Measurements from ENCODE around the gene MDGA2.

MDGA2 gene

DNA sequence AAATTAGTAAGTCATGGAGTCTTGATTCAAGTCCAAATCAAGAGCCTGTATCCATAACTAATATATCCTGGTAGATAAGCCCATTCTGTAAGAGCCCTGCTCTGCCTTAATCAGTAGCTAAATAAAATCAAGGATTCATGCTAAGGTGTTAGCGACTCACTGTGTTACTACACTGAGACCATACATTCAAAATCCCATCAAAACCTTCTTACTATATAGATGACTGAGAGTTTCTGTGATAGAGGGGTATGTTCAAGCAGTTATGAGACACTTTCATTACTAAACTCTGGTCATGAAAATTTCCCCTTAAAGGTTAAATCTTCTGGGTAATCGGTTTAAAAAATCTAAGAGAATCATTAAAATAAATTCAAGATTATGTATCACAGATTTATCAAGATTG is 78.5 kb downstream of the MDGA2 start:
- no peaks in the 10 kb centered on the region for H3K27me3 ChIP-seq
- H3K4me1 ChIP-seq: no peaks in the 10 kb centered on the region
- no peaks in the 10 kb centered on the region for H3K36me3 ChIP-seq
- no peaks in the 10 kb centered on the region for H3K9me3 ChIP-seq
- TF ChIP-seq CTCF (IDR thresholded peaks at IDR 0.05; ENCODE audit: low read depth, low read length): no peak
- DNase-seq: no peak
- no peak overlapping the region for H3K4me3 ChIP-seq (ENCODE audit: low read depth, low read length)

DNA sequence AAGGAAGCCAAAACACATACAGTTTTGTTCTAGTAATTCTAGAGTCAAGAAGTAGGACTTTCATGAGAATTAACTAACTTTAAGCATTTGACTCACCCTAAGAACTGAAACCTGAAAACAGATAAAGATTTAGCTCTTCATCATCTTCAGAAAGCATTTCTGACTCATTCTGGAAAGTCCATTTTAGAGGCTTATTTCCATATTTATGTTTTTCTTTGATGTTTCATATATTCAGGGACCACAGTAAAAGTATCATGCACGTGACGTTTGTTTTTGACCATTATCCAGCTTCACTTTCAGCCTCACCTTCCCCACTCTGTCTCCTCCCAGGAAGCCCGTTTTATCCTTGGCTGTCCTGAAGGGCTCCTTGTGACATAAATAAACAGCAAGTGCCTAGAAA is 79.2 kb downstream of the MDGA2 start:
- no peaks in the 10 kb centered on the region for H3K27me3 ChIP-seq
- H3K9me3 ChIP-seq: no peaks in the 10 kb centered on the region
- H3K36me3 ChIP-seq: no peaks in the 10 kb centered on the region
- no peaks in the 10 kb centered on the region for H3K4me1 ChIP-seq
- DNase-seq: no peak
- no peak overlapping the region for H3K4me3 ChIP-seq (ENCODE audit: low read depth, low read length)
- TF ChIP-seq CTCF (IDR thresholded peaks at IDR 0.05; ENCODE audit: low read depth, low read length): no peak

DNA sequence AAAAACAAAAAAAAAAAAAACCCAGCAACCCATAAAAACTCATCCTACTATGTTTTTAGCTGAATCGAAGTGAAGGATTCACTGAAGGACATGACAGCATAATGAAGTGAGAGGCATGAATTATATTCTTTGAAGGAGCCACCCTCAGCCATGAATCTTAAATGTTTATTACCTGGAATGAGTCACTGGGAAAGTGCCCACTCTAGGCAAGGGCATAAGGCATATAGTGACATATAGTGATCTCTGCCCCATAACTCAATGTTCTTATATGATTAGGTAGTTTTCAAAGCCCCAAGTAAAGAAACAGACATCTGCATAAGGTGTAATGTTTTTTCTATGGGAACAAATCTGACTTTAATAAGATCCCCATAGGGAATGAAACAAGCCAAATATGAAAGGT is 79.9 kb downstream of the MDGA2 start:
- Histone ChIP-seq H3K4me1 (no peaks in the 10 kb centered on the region), H3K27me3 (no peaks in the 10 kb centered on the region), H3K9me3 (no peaks in the 10 kb centered on the region), H3K4me3 (ENCODE audit: low read depth, low read length) (no peak overlapping the region), H3K36me3 (no peaks in the 10 kb centered on the region)
- TF ChIP-seq CTCF (IDR thresholded peaks at IDR 0.05; ENCODE audit: low read depth, low read length): no peak
- DNase-seq: no peak

GRCh38 chr14:47590767-47591495 is 84.5 kb downstream of the MDGA2 start:
- H3K9me3 ChIP-seq: no peaks in the 10 kb centered on the region
- H3K27me3 ChIP-seq: no peaks in the 10 kb centered on the region
- H3K36me3 ChIP-seq: no peaks in the 10 kb centered on the region
- no peaks in the 10 kb centered on the region for H3K4me1 ChIP-seq
- no peak for TF ChIP-seq CTCF (IDR thresholded peaks at IDR 0.05; ENCODE audit: low read depth, low read length)
- no peak overlapping the region for H3K4me3 ChIP-seq (ENCODE audit: low read depth, low read length)
- no peak for DNase-seq

DNA sequence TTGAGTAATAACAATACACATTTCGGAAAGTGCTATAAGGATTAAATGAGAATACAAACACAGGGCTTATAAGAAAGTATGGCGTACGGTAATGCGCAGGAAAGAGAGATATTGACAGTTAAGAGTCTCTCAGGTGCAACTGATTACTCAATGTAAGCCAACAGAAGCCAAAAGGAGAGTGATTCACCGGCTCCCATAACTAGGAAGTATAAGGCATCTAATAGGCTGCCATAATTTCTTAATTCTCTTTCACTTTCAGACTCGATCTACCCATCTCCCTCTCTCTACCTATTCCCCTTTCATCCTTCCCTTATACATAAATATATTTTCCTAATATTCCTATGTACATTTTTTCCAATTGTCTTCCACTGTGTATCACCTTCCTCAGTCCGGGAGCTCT is 90.0 kb downstream of the MDGA2 start:
- H3K4me3 ChIP-seq (ENCODE audit: low read depth, low read length): no peak overlapping the region
- no peaks in the 10 kb centered on the region for H3K27me3 ChIP-seq
- H3K36me3 ChIP-seq: no peaks in the 10 kb centered on the region
- TF ChIP-seq CTCF (IDR thresholded peaks at IDR 0.05; ENCODE audit: low read depth, low read length): no peak
- H3K9me3 ChIP-seq: no peaks in the 10 kb centered on the region
- no peaks in the 10 kb centered on the region for H3K4me1 ChIP-seq
- DNase-seq: no peak

DNA sequence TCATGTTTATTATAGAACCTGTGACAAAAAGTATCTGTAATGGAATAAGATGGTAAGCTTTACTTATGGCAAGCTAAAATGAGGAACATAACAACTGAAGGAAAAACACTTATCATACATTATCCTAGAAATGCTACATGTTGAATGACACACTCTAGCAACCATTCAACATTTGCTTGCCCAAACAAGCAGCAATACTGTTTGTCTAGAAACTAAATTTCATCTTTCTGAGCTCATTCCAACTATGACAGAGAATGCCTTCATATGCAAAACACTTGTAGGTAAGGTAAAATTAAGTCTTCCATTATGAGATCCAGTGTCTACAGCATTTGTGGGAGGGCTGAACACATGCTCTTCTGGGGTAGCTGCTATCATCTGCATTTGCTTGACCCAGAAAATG is 108.1 kb downstream of the MDGA2 start:
- Histone ChIP-seq H3K27me3 (no peaks in the 10 kb centered on the region), H3K36me3 (no peaks in the 10 kb centered on the region), H3K4me3 (ENCODE audit: low read depth, low read length) (no peak overlapping the region), H3K9me3 (no peaks in the 10 kb centered on the region), H3K4me1 (no peaks in the 10 kb centered on the region)
- TF ChIP-seq CTCF (IDR thresholded peaks at IDR 0.05; ENCODE audit: low read depth, low read length): no peak
- DNase-seq: no peak

Data from BE2C (cell line).